Erythroblast (primary cell): ENCODE results near the gene SLC2A5.

Experiments used
- DNase-seq, 2 experiments: peaks; one replicate each; lab custom pipeline; 2025; lab: John Stamatoyannopoulos, UW
- GATA1 ChIP-seq: IDR thresholded peaks from 2 replicates; pipeline ENCODE4 v1.6.1; 2011; ENCODE audit warnings: low read depth, mild to moderate bottlenecking, control low read depth, low read length, moderate library complexity
- POLR2A ChIP-seq: IDR thresholded peaks from 2 replicates; pipeline ENCODE4 v1.6.1; 2011; ENCODE audit warnings: mild to moderate bottlenecking, low read length

The SLC2A5 gene

GRCh38 chr1:9080705-9081291, 11.4 kb upstream of the SLC2A5 start:
- DNase-seq, result no peak

GRCh38 chr1:9079988-9080704, 10.7 kb upstream of the SLC2A5 start:
- DNase-seq, result no peak

More at GRCh38 chr1:9080705-9081291, 11.4 kb upstream of the SLC2A5 start:
- TF ChIP-seq POLR2A, result no peak
- TF ChIP-seq GATA1, result no peak

DNA sequence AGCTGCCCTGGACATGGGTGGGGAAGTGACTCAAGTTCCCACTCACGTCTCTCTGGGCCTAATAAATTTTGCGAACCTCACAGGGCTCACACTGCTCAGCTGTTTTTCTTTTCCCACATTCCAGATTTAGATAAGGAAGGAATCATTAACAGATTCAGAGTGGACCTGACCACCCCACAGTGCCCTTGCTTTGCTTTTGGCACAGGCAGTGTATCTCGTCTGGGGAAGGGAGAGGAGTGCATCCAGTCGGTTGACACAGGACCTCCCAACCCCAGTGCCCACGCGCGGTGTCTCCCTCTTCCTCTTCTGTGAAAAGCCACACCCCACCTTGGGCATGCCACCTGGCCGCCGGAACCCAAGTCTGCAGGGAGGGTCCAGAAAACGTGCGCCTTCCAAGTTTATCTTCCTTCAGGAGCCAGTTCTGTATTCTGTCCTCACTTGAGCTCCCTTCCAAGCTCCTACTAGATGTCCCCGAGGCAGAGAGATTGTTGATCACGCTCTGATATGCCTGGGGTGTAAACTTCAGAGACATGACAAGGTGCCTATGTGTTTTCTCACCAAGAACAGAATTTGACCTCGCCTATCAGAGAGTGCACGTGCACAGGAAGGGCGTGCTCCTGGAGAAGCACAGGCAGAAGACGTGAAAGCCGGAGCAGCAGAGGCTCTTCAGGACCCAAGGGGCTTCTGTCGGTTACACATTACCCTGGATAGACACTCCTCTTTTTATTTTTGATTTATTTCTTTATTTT, 9.5 kb upstream of the SLC2A5 start:
- no peak for DNase-seq
- TF ChIP-seq POLR2A (no peak), GATA1 (no peak)

More at GRCh38 chr1:9079988-9080704, 10.7 kb upstream of the SLC2A5 start:
- TF ChIP-seq POLR2A, result no peak
- TF ChIP-seq GATA1, result no peak

DNA sequence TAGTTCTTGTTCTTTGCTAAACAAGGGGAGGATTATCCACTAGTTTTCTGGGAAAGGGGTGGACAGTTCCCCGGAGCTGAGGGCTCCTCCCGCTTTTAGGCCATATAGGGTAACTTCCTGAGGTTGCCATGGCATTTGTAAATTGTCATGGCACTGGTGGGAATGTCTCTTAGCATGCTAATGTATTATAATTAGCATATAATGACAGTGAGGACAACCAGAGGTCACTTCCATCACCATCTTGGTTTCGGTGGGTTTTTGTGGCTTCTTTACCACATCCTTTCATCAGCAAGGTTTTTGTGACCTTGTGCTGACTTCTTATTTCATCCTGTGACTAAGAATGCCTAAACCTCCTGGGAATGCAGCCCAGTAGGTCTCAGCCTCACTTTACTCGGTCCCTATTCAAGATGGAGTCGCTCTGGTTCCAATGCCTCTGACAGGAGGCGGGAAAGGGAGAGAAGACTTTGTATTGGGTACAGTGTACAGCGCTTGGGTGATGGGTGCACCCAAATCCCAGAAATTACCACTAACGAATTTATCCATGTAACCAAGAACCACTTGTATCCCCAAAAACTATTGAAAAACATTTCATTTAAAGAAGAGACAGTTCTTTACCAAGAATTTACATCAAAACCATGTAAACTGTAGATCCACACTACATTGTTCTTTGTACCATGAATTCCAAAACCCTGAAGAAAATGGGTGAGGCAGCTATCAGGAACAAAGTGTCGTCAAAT, 8.7 kb upstream of the SLC2A5 start:
- no peak for DNase-seq
- TF ChIP-seq POLR2A (no peak), GATA1 (no peak)

GRCh38 chr1:9075022-9075421, 5.6 kb upstream of the SLC2A5 start:
- no peak for TF ChIP-seq POLR2A
- no peak for TF ChIP-seq GATA1

DNA sequence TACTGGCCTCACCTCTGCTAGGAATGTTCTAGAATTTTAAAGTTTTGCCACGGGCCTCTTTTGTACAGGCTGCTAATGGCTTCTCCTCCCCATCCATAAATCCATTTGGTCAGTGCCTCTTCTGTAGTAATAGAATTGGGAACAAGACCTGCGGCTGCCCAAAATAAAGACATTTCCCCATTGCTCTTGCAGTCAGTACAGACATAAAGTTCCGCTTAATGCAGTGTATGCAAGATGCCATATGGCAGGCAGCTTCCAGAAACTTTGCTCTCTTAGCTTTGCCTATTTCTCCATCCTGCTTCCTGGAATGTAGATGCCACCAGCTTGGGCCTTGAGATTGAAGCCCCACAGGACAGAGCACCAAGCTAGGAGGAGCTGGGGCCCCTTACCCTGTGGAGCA, 3.7 kb upstream of the SLC2A5 start:
- no peak for DNase-seq
- TF ChIP-seq POLR2A (no peak), GATA1 (no peak)

More at GRCh38 chr1:9075022-9075421, 5.6 kb upstream of the SLC2A5 start:
- DNase-seq, result no peak

GRCh38 chr1:9071554-9072235, 2.3 kb upstream of the SLC2A5 start:
- DNase-seq, result no peak
- TF ChIP-seq GATA1 (no peak), POLR2A (no peak)

DNA sequence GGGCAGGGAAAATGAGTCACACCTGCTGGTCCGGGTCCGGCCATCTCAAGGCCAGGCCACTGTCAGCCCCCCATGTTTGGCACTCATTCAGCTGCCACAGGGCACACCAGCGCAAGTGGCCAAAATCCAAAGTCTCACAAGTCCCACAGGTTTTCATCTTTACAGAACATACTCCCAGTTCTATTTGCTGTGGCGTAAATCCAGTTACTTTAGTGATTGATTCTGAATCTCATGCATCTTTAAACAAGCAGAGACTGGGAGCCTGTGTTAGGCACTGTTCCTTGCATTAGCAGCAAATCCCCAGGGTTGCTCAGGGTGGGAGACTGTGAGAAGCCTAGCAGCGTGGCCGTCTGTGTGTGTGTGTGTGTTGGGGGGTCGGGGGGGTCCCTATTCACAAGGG, 1.1 kb upstream of the SLC2A5 start:
- no peak for DNase-seq
- TF ChIP-seq POLR2A, result no peak
- no peak for TF ChIP-seq GATA1

DNA sequence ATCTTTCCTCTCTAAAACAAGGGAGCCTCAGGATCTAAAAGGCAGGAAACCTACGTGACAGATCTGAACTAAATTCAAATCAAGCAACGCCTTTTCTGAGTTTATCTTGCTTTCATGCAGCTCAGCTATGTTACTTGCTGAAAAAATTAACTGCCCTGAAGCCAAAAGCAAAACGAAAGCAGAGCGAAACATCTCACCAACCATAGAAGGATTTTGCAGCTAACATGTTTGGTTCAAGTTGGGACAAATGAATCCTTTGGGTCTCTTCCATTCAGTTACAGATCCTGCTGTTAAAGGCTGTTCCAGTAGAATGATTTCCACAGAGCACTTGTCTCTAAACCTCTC, 482 bp downstream of the SLC2A5 start:
- TF ChIP-seq GATA1, result no peak
- DNase-seq, result no peak

GRCh38 chr1:9066945-9067807, 2.3 kb downstream of the SLC2A5 start:
- no peak for DNase-seq
- TF ChIP-seq GATA1 (no peak), POLR2A (no peak)

DNA sequence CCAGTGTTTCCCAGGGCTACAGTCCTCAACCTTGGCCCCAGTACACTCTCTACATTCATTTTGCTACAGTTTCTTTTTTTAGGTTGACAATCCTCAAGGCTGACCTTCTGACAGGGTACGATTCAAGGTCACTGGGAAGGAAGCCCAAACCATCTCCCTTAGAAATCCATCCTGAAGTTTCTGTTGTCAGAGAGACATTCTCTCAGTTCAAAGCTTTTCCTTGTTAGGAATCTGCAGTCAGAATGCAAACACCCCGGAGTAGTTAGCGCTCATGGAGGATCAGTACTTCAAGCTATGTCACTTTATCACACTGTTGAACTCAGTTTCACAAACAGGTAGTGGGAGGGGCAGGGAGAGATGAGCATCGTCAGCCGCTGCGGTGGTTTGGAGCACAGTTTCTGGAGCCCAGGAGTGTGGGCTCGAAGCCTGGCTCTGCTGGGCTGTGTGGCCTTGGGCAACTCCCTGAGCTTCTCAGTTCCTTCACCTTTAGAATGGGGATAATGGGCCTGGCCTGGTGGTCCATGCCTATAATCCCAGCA, 4.2 kb downstream of the SLC2A5 start:
- DNase-seq, result no peak
- no peak for TF ChIP-seq GATA1
- TF ChIP-seq POLR2A, result no peak

GRCh38 chr1:9062846-9063245, 6.6 kb downstream of the SLC2A5 start:
- DNase-seq, result no peak
- TF ChIP-seq POLR2A (no peak), GATA1 (no peak)

- no peak for DNase-seq
Observed at GRCh38 chr1:9062021-9062471, 7.4 kb downstream of the SLC2A5 start.

More at GRCh38 chr1:9062021-9062471, 7.4 kb downstream of the SLC2A5 start:
- no peak for TF ChIP-seq GATA1
- TF ChIP-seq POLR2A, result no peak
